Large intestine (tissue), 3 donors: ENCODE results near the gene MPV17L2. TPM values are rescaled to one million over a fixed set of nuclear protein-coding genes. Genes with fewer than 3 reads are reported as not detected.

Experiments
- DNase-seq, 2 donors: peaks; one replicate each; pipeline versions ENCODE4 v3.0.0 to v3.0.0-alpha.2; 2013
- H3K27ac ChIP-seq: one replicate; pipeline ENCODE4 v1.5.1; 2013; ENCODE audit warnings: low read length
- H3K27me3 ChIP-seq: 2 replicates; pipeline ENCODE4 v1.6.1; 2013; ENCODE audit warnings: low read length; ENCODE audit not compliant: control insufficient read depth, insufficient read depth
- H3K36me3 ChIP-seq: 2 replicates; pipeline ENCODE4 v1.6.1; 2013; ENCODE audit warnings: low read length; ENCODE audit not compliant: control insufficient read depth, insufficient read depth
- H3K4me1 ChIP-seq: one replicate; pipeline ENCODE4 v1.6.1; 2013; ENCODE audit warnings: low read length; ENCODE audit not compliant: control insufficient read depth, insufficient read depth
- H3K4me3 ChIP-seq: one replicate; pipeline ENCODE4 v1.5.1; 2013; ENCODE audit warnings: low read length
- H3K9me3 ChIP-seq: one replicate; pipeline ENCODE4 v1.6.1; 2013; ENCODE audit warnings: mild to moderate bottlenecking, low read depth, low read length, moderate library complexity; ENCODE audit not compliant: control insufficient read depth
- WGBS: methylation state at CpG from one replicate; pipeline ENCODE4 v1.1.5; 2013; ENCODE audit warnings: low lambda C conversion rate; ENCODE audit not compliant: insufficient coverage; 5-methylcytosine and 5-hydroxymethylcytosine counted together
- polyA plus RNA-seq: library from polyadenylated mRNA; unstranded; fragments of 120-200 nt; gene quantifications from one replicate; pipeline ENCODE4 v1.2.1, GENCODE V29; 2013

MPV17L2 gene
- polyA plus RNA-seq, 1 donor, result 7.3 TPM

DNA sequence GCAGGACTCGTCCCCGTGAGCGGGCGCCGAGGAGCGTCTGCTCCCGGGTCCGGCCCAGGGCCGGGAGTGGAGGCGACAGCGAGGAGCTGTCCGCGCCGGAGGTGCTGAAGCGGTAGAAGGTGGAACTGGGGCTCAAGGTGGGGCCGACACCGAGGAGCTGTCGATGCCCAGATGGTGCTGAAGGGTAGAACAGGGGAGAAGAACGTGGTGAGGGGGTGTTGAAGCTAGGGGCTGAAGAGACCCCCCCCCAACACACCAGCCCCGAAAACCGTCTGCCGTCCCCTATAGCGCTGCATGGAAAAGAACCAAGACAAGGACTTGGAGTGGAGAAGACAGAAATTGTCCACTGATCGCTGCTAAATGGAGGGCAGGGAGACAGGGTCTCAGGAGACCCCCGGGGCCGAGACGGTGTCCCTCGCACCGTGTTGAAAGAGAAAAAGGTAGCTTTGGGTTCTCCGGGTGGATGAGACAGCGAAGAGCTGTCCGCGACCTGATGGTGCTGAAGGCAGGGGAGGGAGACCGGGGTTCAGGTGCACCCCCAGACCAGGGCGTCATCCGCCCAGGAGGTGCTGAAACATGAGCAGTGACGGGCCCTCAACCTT lies 40.3 kb downstream of the MPV17L2 start:
- Histone ChIP-seq H3K27ac (no peak overlapping the region), H3K27me3 (peaks cover 44% of the 10 kb centered on the region), H3K4me3 (no peak overlapping the region), H3K4me1 (peaks cover 2% of the 10 kb centered on the region), H3K36me3 (no peaks in the 10 kb centered on the region), H3K9me3 (peaks cover 12% of the 10 kb centered on the region)
- no CpG with 5 or more reads among the region's 37 CpGs for WGBS
- peak in 1 of 2 donors; percentile 56 for DNase-seq

DNA sequence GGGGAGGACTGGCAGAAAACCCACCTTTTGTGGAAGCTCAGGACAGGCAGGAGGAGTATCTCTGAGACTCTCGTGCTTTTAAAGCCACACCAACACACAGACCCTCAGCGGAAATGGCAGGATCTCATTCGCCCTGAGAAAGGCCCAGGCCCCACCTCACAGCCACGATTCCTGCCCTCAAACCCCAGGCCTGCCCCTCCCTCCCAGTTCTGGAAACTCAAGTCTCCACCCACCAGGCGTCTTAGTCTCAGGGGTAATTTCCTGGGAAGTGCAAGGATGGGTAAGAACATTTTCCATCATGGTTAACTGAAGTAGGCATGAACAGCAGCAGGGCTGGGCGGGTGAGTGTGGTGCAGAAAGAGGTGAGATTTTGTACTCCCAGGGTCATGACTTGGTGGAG lies 41.2 kb downstream of the MPV17L2 start:
- peaks cover 12% of the 10 kb centered on the region for H3K9me3 ChIP-seq
- peaks cover 45% of the 10 kb centered on the region for H3K27me3 ChIP-seq
- no peaks in the 10 kb centered on the region for H3K36me3 ChIP-seq
- H3K27ac ChIP-seq, result no peak overlapping the region
- DNase-seq, result no peak
- H3K4me1 ChIP-seq, result peaks cover 2% of the 10 kb centered on the region
- H3K4me3 ChIP-seq, result no peak overlapping the region
- WGBS, result no CpG with 5 or more reads among the region's 6 CpGs

DNA sequence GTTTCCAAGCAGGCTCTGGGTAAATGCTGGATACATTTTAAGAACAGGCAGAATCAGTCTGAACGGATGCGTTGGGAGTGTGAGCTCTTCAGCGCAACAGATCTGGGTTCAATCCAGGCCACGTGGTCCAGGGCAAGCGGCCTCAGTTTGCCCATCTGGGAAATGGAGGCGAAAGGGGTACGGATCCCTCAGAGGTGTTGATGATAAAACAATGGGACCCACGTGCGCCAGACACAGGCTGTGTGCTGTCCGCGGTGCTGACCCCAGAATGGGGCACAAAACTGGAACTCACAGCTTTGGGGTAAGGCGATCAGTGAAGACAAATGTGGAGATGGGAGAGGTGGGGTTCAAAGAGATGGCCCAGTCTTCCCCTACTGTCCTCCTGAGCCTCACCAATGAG lies 46.3 kb downstream of the MPV17L2 start:
- Histone ChIP-seq H3K27me3 (peaks cover 11% of the 10 kb centered on the region), H3K4me1 (no peaks in the 10 kb centered on the region), H3K9me3 (no peaks in the 10 kb centered on the region), H3K4me3 (no peak overlapping the region), H3K36me3 (no peaks in the 10 kb centered on the region), H3K27ac (no peak overlapping the region)
- no CpG with 5 or more reads among the region's 12 CpGs for WGBS
- DNase-seq, result no peak

DNA sequence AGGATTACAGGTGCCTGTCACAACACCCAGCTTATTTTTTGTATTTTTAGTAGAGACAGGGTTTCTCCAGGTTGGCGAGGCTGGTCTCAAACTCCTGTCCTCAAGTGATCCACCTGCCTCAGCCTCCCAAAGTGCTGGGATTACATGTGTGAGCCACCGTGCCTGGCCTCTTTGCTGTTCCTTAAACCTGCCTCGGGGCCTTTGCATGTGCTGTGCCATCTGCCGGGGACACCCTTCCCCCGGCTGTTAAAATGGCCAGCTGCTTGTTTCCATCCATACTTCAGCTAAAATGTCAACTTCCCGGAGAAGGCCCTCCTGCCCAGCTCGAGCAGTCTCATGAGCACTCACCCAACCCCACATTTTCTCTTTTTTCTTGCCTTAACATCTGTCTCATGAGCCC lies 52.3 kb downstream of the MPV17L2 start:
- Histone ChIP-seq H3K9me3 (peaks cover 4% of the 10 kb centered on the region), H3K36me3 (no peaks in the 10 kb centered on the region), H3K4me3 (no peak overlapping the region), H3K27ac (no peak overlapping the region), H3K27me3 (peaks cover 4% of the 10 kb centered on the region), H3K4me1 (no peaks in the 10 kb centered on the region)
- no CpG with 5 or more reads among the region's 7 CpGs for WGBS
- DNase-seq, result no peak

Other genes starting within 250 kb of the MPV17L2 start
- 1.1 TPM for gene KCNN1, start 226.1 kb upstream of the MPV17L2 start, polyA plus RNA-seq
- gene ARRDC2, start 185.0 kb upstream of the MPV17L2 start, polyA plus RNA-seq, result 7.7 TPM
- 1.2 TPM for gene IL12RB1, start 106.3 kb upstream of the MPV17L2 start, polyA plus RNA-seq
- gene MAST3, start 95.4 kb upstream of the MPV17L2 start, polyA plus RNA-seq, result 27.9 TPM
- 67.7 TPM for gene PIK3R2, start 40.1 kb upstream of the MPV17L2 start, polyA plus RNA-seq
- gene IFI30, start 19.4 kb upstream of the MPV17L2 start, polyA plus RNA-seq, result 270 TPM
- 5.3 TPM for gene RAB3A, start 10.8 kb downstream of the MPV17L2 start, polyA plus RNA-seq
- 1.2 TPM for gene PDE4C, start 33.2 kb downstream of the MPV17L2 start, polyA plus RNA-seq
- gene IQCN, start 81.2 kb downstream of the MPV17L2 start, polyA plus RNA-seq, result 5.5 TPM
- gene JUND, start 88.4 kb downstream of the MPV17L2 start, polyA plus RNA-seq, result 163 TPM
- gene LSM4, start 129.9 kb downstream of the MPV17L2 start, polyA plus RNA-seq, result 94.8 TPM
- 77.2 TPM for gene PGPEP1, start 147.4 kb downstream of the MPV17L2 start, polyA plus RNA-seq
- 20.3 TPM for gene GDF15, start 192.9 kb downstream of the MPV17L2 start, polyA plus RNA-seq
- 3.1 TPM for gene LRRC25, start 204.4 kb downstream of the MPV17L2 start, polyA plus RNA-seq
- 105 TPM for gene SSBP4, start 226.2 kb downstream of the MPV17L2 start, polyA plus RNA-seq
- 64.4 TPM for gene ISYNA1, start 244.9 kb downstream of the MPV17L2 start, polyA plus RNA-seq